IMR-90 (cell line): ENCODE results near the gene POFUT2. TPM values are rescaled to one million over a fixed set of nuclear protein-coding genes. Genes with fewer than 3 reads are reported as not detected.

Source experiments
- ATAC-seq: fragments of 200-7000 bp; cut with Tn5 transposase; 2 replicates; pipeline ENCODE4 v1.9.1; 2020; ENCODE audit warnings: low read depth, mild to moderate bottlenecking, moderate library complexity
- BruUV-seq: library from RNA; stranded (reverse); fragments of 400-500 nt; replicated peaks from 2 replicates; lab custom pipeline; 2021; lab: Mats Ljungman, UMichigan
- CTCF ChIA-PET: fragments of 300-600 bp; formaldehyde crosslinking; extraction: SDS; loops from one replicate; lab custom pipeline; 2021; ENCODE audit warnings: antibody characterized with exemption; lab: Yijun Ruan, JAX
- POLR2A ChIA-PET: fragments of 300-600 bp; sonication (Branson Sonifier 250); formaldehyde crosslinking; loops from one replicate; lab custom pipeline; 2022; ENCODE audit warnings: antibody characterized with exemption; ENCODE audit not compliant: unreplicated experiment; lab: Charles Lee
- DNase-seq: peaks from one replicate; pipeline ENCODE4 v3.0.0; 2013
- H2AFZ ChIP-seq: replicated peaks from 2 replicates; pipeline ENCODE3; 2013; ENCODE audit warnings: low read length, mild to moderate bottlenecking; ENCODE audit not compliant: poor library complexity
- H2AK5ac ChIP-seq: 2 replicates; pipeline ENCODE4 v1.6.1; 2013; ENCODE audit warnings: low read depth, low read length, inconsistent platforms
- H2AK9ac ChIP-seq: replicated peaks from 2 replicates; pipeline ENCODE3; 2013; ENCODE audit warnings: mild to moderate bottlenecking, low read depth, low read length, moderate library complexity; ENCODE audit not compliant: poor library complexity
- H2BK120ac ChIP-seq: 2 replicates; pipeline ENCODE4 v1.6.1; 2013; ENCODE audit warnings: low read depth, low read length, inconsistent platforms
- H2BK15ac ChIP-seq: 3 replicates; pipeline ENCODE4 v1.6.1; 2013; ENCODE audit warnings: low read depth, low read length, inconsistent platforms
- H2BK20ac ChIP-seq: 2 replicates; pipeline ENCODE4 v1.6.1; 2013; ENCODE audit warnings: low read depth, mild to moderate bottlenecking, inconsistent platforms, low read length, moderate library complexity
- H2BK5ac ChIP-seq: 2 replicates; pipeline ENCODE4 v1.6.1; 2013; ENCODE audit warnings: mild to moderate bottlenecking, low read depth, low read length, inconsistent platforms; ENCODE audit not compliant: poor library complexity, severe bottlenecking
- H3K14ac ChIP-seq: replicated peaks from 2 replicates; pipeline ENCODE4 v1.6.1; 2013; ENCODE audit warnings: low read depth, low read length, inconsistent platforms
- H3K18ac ChIP-seq: 2 replicates; pipeline ENCODE4 v1.6.1; 2013; ENCODE audit warnings: low read depth, low read length, control low read depth
- H3K23ac ChIP-seq: 2 replicates; pipeline ENCODE4 v1.6.1; 2013; ENCODE audit warnings: low read depth, low read length, inconsistent platforms
- H3K27ac ChIP-seq: 2 replicates; pipeline ENCODE4 v1.5.1; 2013; ENCODE audit warnings: mild to moderate bottlenecking, control low read depth, low read length; ENCODE audit not compliant: insufficient read depth
- H3K27me3 ChIP-seq: 2 replicates; pipeline ENCODE4 v1.6.1; 2013; ENCODE audit warnings: low read length; ENCODE audit not compliant: control insufficient read depth, insufficient read depth
- H3K36me3 ChIP-seq: 2 replicates; pipeline ENCODE4 v1.6.1; 2013; ENCODE audit warnings: low read length, mixed read lengths; ENCODE audit not compliant: control insufficient read depth, insufficient read depth
- H3K4ac ChIP-seq: 2 replicates; pipeline ENCODE4 v1.6.1; 2013; ENCODE audit warnings: low read depth, low read length, inconsistent platforms
- H3K4me1 ChIP-seq: 2 replicates; pipeline ENCODE4 v1.6.1; 2013; ENCODE audit warnings: low read length, mixed read lengths; ENCODE audit not compliant: control insufficient read depth, insufficient read depth
- H3K4me2 ChIP-seq: 2 replicates; pipeline ENCODE4 v1.6.1; 2013; ENCODE audit warnings: low read depth, mild to moderate bottlenecking, control low read depth, low read length, moderate library complexity
- H3K4me3 ChIP-seq: 2 replicates; pipeline ENCODE4 v1.5.1; 2013; ENCODE audit warnings: low read depth, mild to moderate bottlenecking, control low read depth, low read length, moderate library complexity; ENCODE audit not compliant: insufficient read depth
- H3K56ac ChIP-seq: 2 replicates; pipeline ENCODE4 v1.6.1; 2013; ENCODE audit warnings: low read length, inconsistent platforms; ENCODE audit not compliant: insufficient read depth; ENCODE audit errors: extremely low read depth
- H3K79me1 ChIP-seq, 2 experiments: 2 replicates each; pipeline ENCODE4 v1.6.1; 2013; ENCODE audit warnings: low read length in 2 of 2, inconsistent platforms in 1 of 2, low read depth in 1 of 2
- H3K9ac ChIP-seq: 2 replicates; pipeline ENCODE4 v1.6.1; 2013; ENCODE audit warnings: low read depth, low read length, control low read depth
- H3K9me1 ChIP-seq: 2 replicates; pipeline ENCODE4 v1.6.1; 2013; ENCODE audit warnings: low read length, inconsistent platforms; ENCODE audit not compliant: insufficient read depth
- H3K9me3 ChIP-seq: 2 replicates; pipeline ENCODE4 v1.6.1; 2013; ENCODE audit warnings: low read length; ENCODE audit not compliant: control insufficient read depth, insufficient read depth
- H4K20me1 ChIP-seq: 2 replicates; pipeline ENCODE4 v1.6.1; 2013; ENCODE audit warnings: low read length, inconsistent platforms; ENCODE audit not compliant: insufficient read depth
- H4K5ac ChIP-seq: 2 replicates; pipeline ENCODE4 v1.6.1; 2013; ENCODE audit warnings: mild to moderate bottlenecking, low read depth, low read length, control low read depth
- H4K8ac ChIP-seq, 2 experiments: 2 replicates each; pipeline ENCODE4 v1.6.1; 2013; ENCODE audit warnings: low read depth in 2 of 2, low read length in 2 of 2, control low read depth in 1 of 2, inconsistent platforms in 1 of 2
- H4K91ac ChIP-seq: 2 replicates; pipeline ENCODE4 v1.6.1; 2013; ENCODE audit warnings: low read depth, low read length, inconsistent platforms; ENCODE audit not compliant: insufficient read depth
- CEBPB ChIP-seq: IDR thresholded peaks from 2 replicates; pipeline ENCODE4 v1.6.1; 2012; ENCODE audit warnings: low read depth, low read length, improper control_type of control experiment
- CHD1 ChIP-seq: IDR thresholded peaks from 2 replicates; pipeline ENCODE4 v1.6.1; 2012; ENCODE audit warnings: low read depth, low read length, improper control_type of control experiment
- ELK1 ChIP-seq: fragments of 150-350 bp; IDR thresholded peaks from 2 replicates; pipeline ENCODE4 v1.6.1; 2016; ENCODE audit warnings: low read depth, mild to moderate bottlenecking, low read length, moderate library complexity, borderline replicate concordance
- MAFK ChIP-seq: IDR thresholded peaks from 2 replicates; pipeline ENCODE4 v1.6.1; 2012; ENCODE audit warnings: low read depth, low read length, improper control_type of control experiment
- MXI1 ChIP-seq: IDR thresholded peaks from 2 replicates; pipeline ENCODE4 v1.6.1; 2012; ENCODE audit warnings: low read depth, mild to moderate bottlenecking, low read length, moderate library complexity, borderline replicate concordance
- NFE2L2 ChIP-seq: fragments of 150-350 bp; IDR thresholded peaks from 2 replicates; pipeline ENCODE4 v1.6.1; 2016; ENCODE audit warnings: low read depth, mild to moderate bottlenecking, low read length
- RFX5 ChIP-seq: IDR thresholded peaks from 2 replicates; pipeline ENCODE4 v1.8.0; 2012; ENCODE audit warnings: low read depth, mild to moderate bottlenecking, low read length, moderate library complexity
- SMC3 ChIP-seq: fragments of 150-350 bp; IDR thresholded peaks from 2 replicates; pipeline ENCODE4 v1.6.1; 2016; ENCODE audit warnings: low read depth, mild to moderate bottlenecking, antibody characterized with exemption, low read length, moderate library complexity
- WGBS, 2 experiments: methylation state at CpG; one replicate each; pipeline versions ENCODE4 v1.1.5 to v1.1.7; 2013; ENCODE audit warnings: missing lambda C conversion rate in 2 of 2; ENCODE audit not compliant: insufficient read length in 1 of 2; ENCODE audit errors: extremely low coverage in 2 of 2; 5-methylcytosine and 5-hydroxymethylcytosine counted together
- dilution Hi-C: fragments of 300-500 bp; cut with HindIII; formaldehyde crosslinking; loops from one replicate; pipeline ENCODE4 v1.14.3; 2018; ENCODE audit warnings: low sequenced_read_pairs; ENCODE audit not compliant: unreplicated experiment
- in situ Hi-C: fragments of 300-500 bp; cut with MboI; formaldehyde crosslinking; loops from 3 replicates; pipeline ENCODE4 v1.14.3; 2019; ENCODE audit warnings: low sequenced_read_pairs, inconsistent platforms, mixed read lengths
- intact Hi-C: fragments of 100-400 bp; cut with micrococcal nuclease; formaldehyde crosslinking; loops from 2 replicates; pipeline ENCODE4 v1.10.0; 2022
- polyA plus RNA-seq, 3 experiments: library from polyadenylated mRNA; depleted of rRNA; stranded (reverse); fragments of >200 nt; gene quantifications; 2 replicates each; pipeline ENCODE4 v1.2.3, GENCODE V29; 2012; ENCODE audit warnings: low replicate concordance in 1 of 3
- total RNA-seq: library from RNA; depleted of rRNA; stranded (reverse); fragments of >200 nt; gene quantifications from 2 replicates; pipeline ENCODE4 v1.2.3, GENCODE V29; 2012
- TF ChIP-seq, protein P1 (sequence below): fragments of 150-350 bp; IDR thresholded peaks from 2 replicates; pipeline ENCODE4 v1.6.1; 2017; ENCODE audit warnings: mild to moderate bottlenecking, antibody characterized with exemption, low read length, low read depth

Gene POFUT2
- total and polyA plus RNA-seq, 2 of the 4 experiments (the other 2 are of a cell fraction): 18.8 to 59.3 TPM

DNA sequence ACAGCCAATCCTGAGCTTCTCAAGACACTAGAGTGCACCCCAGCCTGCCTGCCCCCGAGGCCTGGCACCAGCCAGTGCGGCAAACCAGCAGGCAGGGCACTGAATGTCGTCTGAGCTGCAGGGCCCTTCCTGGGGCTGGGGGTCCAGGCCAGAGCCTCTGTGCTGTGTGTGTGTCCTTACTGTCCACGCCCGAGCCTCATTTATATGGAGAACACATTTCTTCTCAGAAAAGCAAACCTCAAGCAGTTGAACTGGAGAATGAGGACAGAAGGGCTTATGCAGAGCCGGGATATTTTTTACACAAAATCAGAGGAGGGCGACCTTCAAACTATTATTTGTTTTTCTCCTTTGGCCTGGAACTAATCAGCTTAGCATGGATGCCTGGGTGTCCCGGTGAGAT is 52.7 kb downstream of the POFUT2 start:
- Histone ChIP-seq H3K23ac (no peak overlapping the region), H3K56ac (no peak overlapping the region), H3K4ac (no peak overlapping the region), H3K9me3 (peaks cover 7% of the 10 kb centered on the region), H2BK15ac (no peak overlapping the region), H4K20me1 (no peaks in the 10 kb centered on the region), H3K4me3 (no peak overlapping the region), H3K14ac (no peak overlapping the region), H3K4me1 (no peaks in the 10 kb centered on the region), H4K5ac (no peak overlapping the region), H2AFZ (no peak overlapping the region), H2AK5ac (no peak overlapping the region), H3K4me2 (no peak overlapping the region), H3K79me1 (no peaks in the 10 kb centered on the region), H3K9me1 (no peaks in the 10 kb centered on the region), H3K9ac (no peak overlapping the region), H2AK9ac (no peak overlapping the region), H3K18ac (no peak overlapping the region), H2BK20ac (no peak overlapping the region), H4K91ac (no peak overlapping the region), H2BK120ac (no peak overlapping the region), H3K36me3 (no peaks in the 10 kb centered on the region), H3K27ac (no peak overlapping the region), H3K27me3 (peaks cover 17% of the 10 kb centered on the region), H2BK5ac (no peak overlapping the region), H4K8ac (no peak overlapping the region)
- DNase-seq (no peak), ATAC-seq (no peak)
- intact Hi-C loops: no loop called here
- POLR2A ChIA-PET: no interaction called here
- no peak for TF ChIP-seq CHD1
- TF ChIP-seq MAFK: no peak
- no peak for TF ChIP-seq CEBPB
- TF ChIP-seq RFX5: no peak
- TF ChIP-seq, protein P1, sequence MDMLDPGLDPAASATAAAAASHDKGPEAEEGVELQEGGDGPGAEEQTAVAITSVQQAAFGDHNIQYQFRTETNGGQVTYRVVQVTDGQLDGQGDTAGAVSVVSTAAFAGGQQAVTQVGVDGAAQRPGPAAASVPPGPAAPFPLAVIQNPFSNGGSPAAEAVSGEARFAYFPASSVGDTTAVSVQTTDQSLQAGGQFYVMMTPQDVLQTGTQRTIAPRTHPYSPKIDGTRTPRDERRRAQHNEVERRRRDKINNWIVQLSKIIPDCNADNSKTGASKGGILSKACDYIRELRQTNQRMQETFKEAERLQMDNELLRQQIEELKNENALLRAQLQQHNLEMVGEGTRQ: no peak
- TF ChIP-seq SMC3: no peak
- TF ChIP-seq MXI1: no peak
- no peak for TF ChIP-seq ELK1
- TF ChIP-seq NFE2L2: no peak
- 100% methylated on average over 1 of the region's 8 CpGs; no CpG with 5 or more reads in 1 of the 2 experiments for WGBS, 2 experiments
- CTCF ChIA-PET: no interaction called here
- BruUV-seq: no TSS peak
- in situ Hi-C loops: no loop called here
- dilution Hi-C loops: no loop called here
